BJ (cell line): ENCODE measurements around the gene IL1RAPL1. TPM values are rescaled to one million over a fixed set of nuclear protein-coding genes. Genes with fewer than 3 reads are reported as not detected.

Source experiments
- CTCF ChIA-PET: fragments of 350-600 bp; formaldehyde crosslinking; extraction: SDS; loops from one replicate; lab custom pipeline; 2021; ENCODE audit warnings: antibody characterized with exemption, inconsistent platforms; lab: Yijun Ruan, JAX
- POLR2A ChIA-PET: fragments of 300-600 bp; sonication (Branson Sonifier 250); formaldehyde crosslinking; extraction: SDS; loops from one replicate; lab custom pipeline; 2021; ENCODE audit warnings: antibody characterized with exemption; lab: Charles Lee
- DNase-seq: peaks from one replicate; pipeline ENCODE4 v3.0.0-alpha.2; 2011; ENCODE audit warnings: low read depth
- H3K27me3 ChIP-seq: 2 replicates; pipeline ENCODE4 v1.6.0; 2011; ENCODE audit warnings: low read length; ENCODE audit not compliant: control insufficient read depth, insufficient read depth
- H3K36me3 ChIP-seq: 2 replicates; pipeline ENCODE4 v1.5.1; 2011; ENCODE audit warnings: low read length; ENCODE audit not compliant: control insufficient read depth, insufficient read depth
- H3K4me3 ChIP-seq: 2 replicates; pipeline ENCODE4 v1.5.1; 2011; ENCODE audit warnings: low read depth, mild to moderate bottlenecking, control low read depth, low read length
- CTCF ChIP-seq: IDR thresholded peaks from 2 replicates; pipeline ENCODE4 v1.5.1; 2011; ENCODE audit warnings: low read depth, mild to moderate bottlenecking, control low read depth, inconsistent platforms, low read length, moderate library complexity; ENCODE audit not compliant: insufficient read depth
- polyA plus RNA-seq: library from polyadenylated mRNA; depleted of rRNA; stranded (reverse); fragments of >200 nt; gene quantifications from 2 replicates; pipeline ENCODE4 v1.2.3, GENCODE V29; 2011

Gene IL1RAPL1
- polyA plus RNA-seq, 1 experiment: 0.02 TPM

GRCh38 chrX:28697732-28698131 is 110.5 kb downstream of the IL1RAPL1 start:
- ChIA-PET POLR2A (no interaction called here), CTCF (no interaction called here)
- Histone ChIP-seq H3K36me3 (no peaks in the 10 kb centered on the region), H3K27me3 (no peaks in the 10 kb centered on the region), H3K4me3 (no peak overlapping the region)
- DNase-seq: no peak
- no peak for TF ChIP-seq CTCF

- no peak overlapping the region for H3K4me3 ChIP-seq
- ChIA-PET POLR2A (no interaction called here), CTCF (no interaction called here)
- DNase-seq: no peak
- no peaks in the 10 kb centered on the region for H3K27me3 ChIP-seq
- no peak for TF ChIP-seq CTCF
- no peaks in the 10 kb centered on the region for H3K36me3 ChIP-seq
These were observed 114.0 kb downstream of the IL1RAPL1 start for GRCh38 chrX:28701222-28701621.

GRCh38 chrX:28706964-28707363 is 119.7 kb downstream of the IL1RAPL1 start:
- no peak overlapping the region for H3K4me3 ChIP-seq
- CTCF ChIA-PET: no interaction called here
- no peaks in the 10 kb centered on the region for H3K27me3 ChIP-seq
- POLR2A ChIA-PET: no interaction called here
- no peaks in the 10 kb centered on the region for H3K36me3 ChIP-seq
- DNase-seq: no peak
- TF ChIP-seq CTCF: no peak

- no peak for DNase-seq
- Histone ChIP-seq H3K4me3 (no peak overlapping the region), H3K27me3 (no peaks in the 10 kb centered on the region), H3K36me3 (no peaks in the 10 kb centered on the region)
- CTCF ChIA-PET: no interaction called here
- POLR2A ChIA-PET: no interaction called here
- no peak for TF ChIP-seq CTCF
These were observed 122.2 kb downstream of the IL1RAPL1 start for GRCh38 chrX:28709421-28709820.

- no peaks in the 10 kb centered on the region for H3K36me3 ChIP-seq
- TF ChIP-seq CTCF: no peak
- CTCF ChIA-PET: no interaction called here
- no peak for DNase-seq
- no peak overlapping the region for H3K4me3 ChIP-seq
- POLR2A ChIA-PET: no interaction called here
- no peaks in the 10 kb centered on the region for H3K27me3 ChIP-seq
These were observed 130.6 kb downstream of the IL1RAPL1 start for GRCh38 chrX:28717864-28718263.
